ENCODE data around the gene C1orf21. TPM values are rescaled to one million over a fixed set of nuclear protein-coding genes. Genes with fewer than 3 reads are reported as not detected.

C1orf21 gene
- total RNA-seq, 1 donor from 2014 or later, result 31.8 TPM

DNA sequence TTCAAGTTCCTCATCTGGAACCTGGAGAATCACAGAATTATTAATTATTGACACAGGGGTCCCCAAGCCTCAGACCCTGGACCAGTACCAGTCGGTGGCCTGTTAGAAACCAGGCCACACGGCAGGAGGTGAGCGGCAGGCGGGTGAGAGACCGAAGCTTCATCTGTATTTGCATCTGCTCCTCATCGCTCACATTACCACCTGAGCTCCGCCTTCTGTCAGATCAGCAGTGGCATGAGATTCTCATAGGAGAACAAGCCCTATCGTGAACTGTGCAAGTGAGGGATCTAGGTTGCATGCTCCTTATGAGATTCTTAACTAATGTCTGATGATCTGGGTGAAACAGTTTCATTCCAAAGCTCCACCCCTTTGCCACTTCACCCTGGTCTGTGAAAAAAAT is 125.9 kb downstream of the C1orf21 start:
- Mint-ChIP-seq H3K27me3 (ENCODE audit: unreplicated experiment) (no peaks in the 10 kb centered on the region), H3K4me1 (ENCODE audit: unreplicated experiment) (peaks cover 16% of the 10 kb centered on the region), H3K27ac (ENCODE audit: unreplicated experiment) (no peak overlapping the region), H3K4me3 (ENCODE audit: unreplicated experiment) (no peak overlapping the region), H3K36me3 (ENCODE audit: unreplicated experiment) (peaks cover 18% of the 10 kb centered on the region), H3K9me3 (ENCODE audit: unreplicated experiment) (no peaks in the 10 kb centered on the region)
- no peak for TF ChIP-seq CTCF (IDR thresholded peaks at IDR 0.05)
- no peak for DNase-seq (ENCODE audit: extremely low spot score, unreplicated experiment)

- TF ChIP-seq CTCF (IDR thresholded peaks at IDR 0.05), result no peak
- Mint-ChIP-seq H3K4me3 (ENCODE audit: unreplicated experiment) (no peak overlapping the region), H3K9me3 (ENCODE audit: unreplicated experiment) (no peaks in the 10 kb centered on the region), H3K27me3 (ENCODE audit: unreplicated experiment) (no peaks in the 10 kb centered on the region), H3K27ac (ENCODE audit: unreplicated experiment) (no peak overlapping the region), H3K4me1 (ENCODE audit: unreplicated experiment) (peaks cover 9% of the 10 kb centered on the region), H3K36me3 (ENCODE audit: unreplicated experiment) (peaks cover 18% of the 10 kb centered on the region)
- no peak for DNase-seq (ENCODE audit: extremely low spot score, unreplicated experiment)
These were observed 126.6 kb downstream of the C1orf21 start for GRCh38 chr1:184513421-184513820.

- Mint-ChIP-seq H3K36me3 (ENCODE audit: unreplicated experiment) (peaks cover 18% of the 10 kb centered on the region), H3K27me3 (ENCODE audit: unreplicated experiment) (no peaks in the 10 kb centered on the region), H3K4me1 (ENCODE audit: unreplicated experiment) (peaks cover 3% of the 10 kb centered on the region), H3K4me3 (ENCODE audit: unreplicated experiment) (no peak overlapping the region), H3K27ac (ENCODE audit: unreplicated experiment) (no peak overlapping the region), H3K9me3 (ENCODE audit: unreplicated experiment) (no peaks in the 10 kb centered on the region)
- no peak for DNase-seq (ENCODE audit: extremely low spot score, unreplicated experiment)
- no peak for TF ChIP-seq CTCF (IDR thresholded peaks at IDR 0.05)
These were observed 127.1 kb downstream of the C1orf21 start for GRCh38 chr1:184513966-184514365.

DNA sequence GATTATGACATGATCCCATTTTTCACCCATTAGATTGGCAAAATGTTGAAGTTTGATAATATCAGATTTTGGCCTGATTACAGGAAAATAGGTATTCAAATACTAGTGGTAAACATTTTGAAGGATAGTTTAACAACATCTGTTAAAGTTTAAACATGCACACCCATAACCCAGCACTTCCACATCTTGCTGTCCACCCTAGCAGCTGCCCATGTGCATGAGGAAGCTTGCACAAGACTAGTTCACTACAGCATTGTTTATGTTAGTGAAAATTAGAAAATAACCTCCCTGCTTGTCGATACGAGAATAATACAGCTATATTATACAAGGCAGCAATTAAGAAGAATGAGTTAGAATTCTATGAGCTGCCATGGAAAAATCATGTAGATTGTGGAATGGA is 127.6 kb downstream of the C1orf21 start:
- H3K4me3 Mint-ChIP-seq (ENCODE audit: unreplicated experiment), result no peak overlapping the region
- no peak for DNase-seq (ENCODE audit: extremely low spot score, unreplicated experiment)
- TF ChIP-seq CTCF (IDR thresholded peaks at IDR 0.05), result no peak
- H3K36me3 Mint-ChIP-seq (ENCODE audit: unreplicated experiment), result peaks cover 18% of the 10 kb centered on the region
- H3K27ac Mint-ChIP-seq (ENCODE audit: unreplicated experiment), result no peak overlapping the region
- no peaks in the 10 kb centered on the region for H3K27me3 Mint-ChIP-seq (ENCODE audit: unreplicated experiment)
- no peaks in the 10 kb centered on the region for H3K4me1 Mint-ChIP-seq (ENCODE audit: unreplicated experiment)
- no peaks in the 10 kb centered on the region for H3K9me3 Mint-ChIP-seq (ENCODE audit: unreplicated experiment)

DNA sequence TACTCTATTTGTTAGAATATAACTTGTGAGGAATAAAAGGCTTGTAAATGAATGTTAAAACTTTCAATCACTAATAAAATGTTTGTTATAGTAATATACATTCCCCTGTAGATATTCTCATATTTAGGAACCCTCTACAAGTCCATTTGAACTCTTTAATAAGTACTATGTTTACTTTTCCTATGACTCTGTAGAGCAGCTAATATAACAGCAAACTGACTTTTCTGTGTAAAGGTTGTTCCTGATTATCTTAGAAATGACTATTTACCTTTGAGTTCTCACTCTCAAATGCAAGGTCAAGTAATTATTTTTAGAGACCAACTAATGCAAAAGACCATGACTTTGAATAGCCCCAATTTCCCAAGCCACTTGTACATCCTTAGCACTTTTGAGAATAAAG is 130.3 kb downstream of the C1orf21 start:
- H3K27ac Mint-ChIP-seq (ENCODE audit: unreplicated experiment), result no peak overlapping the region
- no peaks in the 10 kb centered on the region for H3K9me3 Mint-ChIP-seq (ENCODE audit: unreplicated experiment)
- H3K4me1 Mint-ChIP-seq (ENCODE audit: unreplicated experiment), result no peaks in the 10 kb centered on the region
- no peaks in the 10 kb centered on the region for H3K27me3 Mint-ChIP-seq (ENCODE audit: unreplicated experiment)
- H3K36me3 Mint-ChIP-seq (ENCODE audit: unreplicated experiment), result peaks cover 9% of the 10 kb centered on the region
- no peak for TF ChIP-seq CTCF (IDR thresholded peaks at IDR 0.05)
- no peak for DNase-seq (ENCODE audit: extremely low spot score, unreplicated experiment)
- no peak overlapping the region for H3K4me3 Mint-ChIP-seq (ENCODE audit: unreplicated experiment)
